Measurements from ENCODE around the gene TRPC1.

TRPC1 gene

DNA sequence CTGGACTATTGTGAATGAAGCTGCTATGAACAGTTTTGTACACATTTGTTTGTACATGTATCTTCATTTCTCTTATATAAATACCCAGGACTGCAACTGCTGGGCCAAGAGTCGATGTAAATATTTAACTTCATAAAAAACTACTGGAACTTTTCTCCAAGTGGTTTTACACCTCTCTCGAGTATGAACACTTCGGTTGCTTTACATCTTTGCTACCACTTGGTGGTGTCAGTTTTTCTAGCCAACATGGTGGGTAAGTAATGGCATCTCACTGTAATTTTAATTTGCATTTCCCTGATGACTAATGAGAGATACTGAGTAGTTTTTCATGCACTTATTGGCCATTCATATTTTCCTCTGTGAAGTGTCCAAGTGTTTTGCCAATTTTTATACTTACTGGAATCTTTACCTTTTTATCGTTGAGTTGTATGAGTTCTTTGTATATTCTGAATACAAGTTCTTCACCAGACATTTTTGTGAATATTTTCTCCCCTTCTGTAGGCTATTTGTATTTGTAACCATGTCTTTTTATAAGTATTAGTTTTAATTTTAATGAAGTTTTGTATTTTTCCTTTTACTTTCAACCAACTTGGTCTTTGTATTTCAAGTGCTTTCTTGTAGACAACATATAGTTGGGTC is 120.6 kb downstream of the TRPC1 start:
- DNase-seq: peak; percentile 56 to 68 (median 68)

DNA sequence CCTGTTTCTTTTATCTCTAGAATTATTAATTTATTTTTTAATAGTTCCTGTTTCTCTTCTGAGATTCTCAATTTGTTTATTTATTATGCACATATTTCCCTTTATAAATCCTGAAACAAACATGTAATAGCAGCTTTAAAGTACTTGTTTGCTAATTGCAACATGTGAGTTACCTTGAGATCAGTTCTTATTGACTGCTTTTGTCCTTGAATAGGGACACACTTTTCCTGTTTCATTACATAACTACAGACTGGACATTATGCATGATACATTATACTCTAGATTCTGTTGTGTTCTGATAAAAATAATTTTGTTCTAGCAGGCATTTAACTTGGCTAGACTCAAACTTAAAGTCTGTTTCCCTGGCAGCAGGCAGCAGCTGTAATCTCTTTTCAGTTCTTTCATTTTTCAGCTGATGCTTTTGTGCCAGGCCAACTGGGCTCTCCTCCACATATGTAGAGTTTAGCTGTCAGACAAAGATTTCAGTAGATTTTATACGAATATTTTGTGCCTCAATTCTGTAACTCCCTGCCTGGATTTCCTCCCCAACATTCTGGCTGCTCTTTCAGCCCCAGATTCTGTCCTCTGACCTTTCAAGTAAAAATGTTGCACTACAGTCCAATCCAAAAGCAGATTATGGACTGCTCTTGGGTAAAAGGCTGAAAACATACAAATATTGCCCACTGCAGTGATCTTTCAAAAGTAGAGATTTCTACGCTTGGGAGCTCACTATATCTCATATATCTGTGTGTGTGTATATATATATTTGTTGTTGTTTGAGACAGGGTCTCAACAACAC is 123.1 kb downstream of the TRPC1 start:
- no peak for DNase-seq

GRCh38 chr3:142849148-142849547 is 125.3 kb downstream of the TRPC1 start:
- DNase-seq: no peak

GRCh38 chr3:142850395-142851023 is 126.7 kb downstream of the TRPC1 start:
- DNase-seq: peak; percentile 85 to 95 (median 94)

GRCh38 chr3:142852009-142852408 is 128.2 kb downstream of the TRPC1 start:
- peak in 2 of 3 donors; percentile 25 to 27 for DNase-seq

DNA sequence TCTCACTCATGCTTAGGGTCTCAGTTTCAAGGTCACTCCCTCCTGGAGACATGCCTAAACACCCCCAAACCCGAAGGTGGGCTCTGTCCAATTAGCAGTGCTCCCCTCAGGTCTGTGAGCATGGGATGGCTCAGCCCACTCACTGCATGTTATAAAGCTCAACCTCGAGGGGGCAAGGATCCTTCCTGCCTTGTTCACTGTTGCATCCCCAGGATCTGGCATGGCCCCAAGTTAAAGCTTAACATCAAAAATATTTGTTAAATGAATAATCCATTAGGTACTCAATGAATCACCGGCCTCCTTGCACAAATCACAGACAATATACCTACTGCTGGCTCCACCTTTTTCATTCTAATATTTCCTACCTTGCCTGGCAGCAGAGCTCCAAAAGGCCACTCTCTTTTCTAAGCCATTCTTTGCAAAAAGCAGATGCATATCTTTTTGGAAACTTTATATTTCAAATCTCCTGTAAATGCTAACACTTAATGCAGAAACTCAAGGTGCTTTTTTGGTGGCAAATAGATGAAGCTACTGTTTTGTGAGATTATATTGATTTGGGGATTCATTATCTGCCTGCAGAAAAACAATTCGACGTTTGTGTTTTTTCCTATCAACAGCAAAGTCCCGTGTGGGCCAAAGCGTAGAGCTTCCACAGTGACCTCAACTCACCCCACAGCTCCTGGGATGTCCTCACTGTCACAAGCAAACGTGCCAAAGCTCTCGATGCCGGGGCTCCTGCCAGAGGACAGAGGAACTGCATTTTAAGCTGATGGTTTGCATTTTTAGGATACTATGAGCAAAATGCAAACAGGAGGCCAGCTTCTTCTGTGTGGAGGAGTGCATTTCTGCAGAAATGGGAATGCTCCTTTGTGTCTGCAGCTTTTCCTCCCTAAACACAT is 129.7 kb downstream of the TRPC1 start:
- peak; percentile 22 to 30 (median 24) for DNase-seq

DNA sequence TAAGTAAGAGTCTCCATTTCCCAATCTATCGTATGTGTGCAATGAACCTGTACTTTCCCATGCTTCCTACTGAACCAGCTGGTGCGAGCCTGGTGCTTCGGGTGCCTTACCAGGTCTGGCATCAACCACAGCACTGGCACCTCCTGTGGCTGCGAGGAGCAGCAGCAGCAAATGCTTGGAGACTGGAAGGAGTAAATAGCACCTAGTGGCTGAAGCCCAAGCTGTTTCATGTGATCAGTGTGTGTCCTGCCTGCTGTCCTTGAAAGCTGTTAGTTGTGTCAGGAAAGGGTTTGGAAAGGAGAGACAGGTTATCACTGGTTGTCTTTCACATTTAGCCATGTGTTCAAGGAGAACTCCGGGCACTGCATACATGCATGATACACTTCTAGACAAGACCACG is 133.2 kb downstream of the TRPC1 start:
- DNase-seq: no peak

Data from suppressor macrophage treated with lipopolysaccharide for 1 hour (primary cell).